PFSK-1 (cell line): ENCODE measurements around the gene AUTS2.

ENCODE experiments used
- FOXP2 ChIP-seq: optimal IDR thresholded peaks from 2 replicates; pipeline ENCODE3; 2011; ENCODE audit warnings: borderline replicate concordance, control low read depth, inconsistent platforms; ENCODE audit not compliant: insufficient read depth; ENCODE audit errors: extremely low read length, extremely low read depth
- POLR2AphosphoS5 ChIP-seq: IDR thresholded peaks from 2 replicates; pipeline ENCODE4 v1.6.1; 2012; ENCODE audit warnings: low read depth, mild to moderate bottlenecking, control low read depth, low read length, moderate library complexity
- SIN3A ChIP-seq: IDR thresholded peaks from 2 replicates; pipeline ENCODE4 v1.6.1; 2012; ENCODE audit warnings: mild to moderate bottlenecking, low read length, moderate library complexity, borderline replicate concordance; ENCODE audit not compliant: insufficient read depth
- TAF1 ChIP-seq: IDR thresholded peaks from 2 replicates; pipeline ENCODE4 v1.6.1; 2012; ENCODE audit warnings: low read length, control low read depth, borderline replicate concordance; ENCODE audit not compliant: insufficient read depth
- TF ChIP-seq, protein P1 (sequence below), 2 experiments: IDR thresholded peaks; 2 replicates each; pipeline versions ENCODE4 v1.6.1 to v1.8.0; 2011 to 2012; ENCODE audit warnings: low read depth in 2 of 2, low read length in 2 of 2, control low read depth in 1 of 2, inconsistent platforms in 1 of 2, mild to moderate bottlenecking in 1 of 2, moderate library complexity in 1 of 2; ENCODE audit not compliant: insufficient read depth in 1 of 2

AUTS2 gene

DNA sequence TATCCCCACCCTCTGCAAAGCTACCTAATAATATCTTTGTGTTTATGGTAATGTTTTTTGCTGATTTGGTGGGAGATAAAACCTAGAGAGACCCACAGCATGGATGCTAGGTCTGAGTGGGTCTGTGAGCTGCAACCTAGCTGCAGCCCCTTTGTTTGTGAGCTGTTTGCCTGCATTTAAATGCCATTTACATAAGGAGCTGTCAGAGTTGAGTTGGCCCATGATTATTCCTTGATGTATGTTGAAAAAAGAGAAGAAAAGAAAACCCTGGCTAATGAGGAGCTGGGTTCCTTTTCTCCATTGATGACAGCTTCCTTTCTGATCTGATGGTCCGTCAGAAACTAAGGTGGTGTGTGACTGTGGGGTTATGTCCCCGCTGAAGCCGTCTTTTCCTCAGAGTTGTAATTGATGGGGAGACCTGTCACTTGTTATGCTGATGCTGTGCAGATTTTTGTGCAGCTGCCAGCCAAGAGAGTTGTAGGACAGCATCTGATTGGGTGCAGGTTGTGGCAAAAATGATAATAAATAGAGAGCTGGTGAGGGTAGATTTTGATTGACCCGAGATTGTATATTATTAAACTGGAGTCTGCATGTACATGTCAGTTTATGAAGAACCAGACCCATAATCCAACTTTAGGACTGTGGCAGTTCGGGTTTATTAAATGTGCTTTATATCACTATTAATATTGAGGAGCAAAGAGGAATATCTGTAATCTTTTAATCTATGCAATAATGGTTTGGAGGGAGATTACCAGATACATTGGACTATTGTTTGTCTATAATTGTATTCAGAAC lies 219.8 kb downstream of the AUTS2 start:
- no peak for TF ChIP-seq FOXP2
- TF ChIP-seq SIN3A: no peak
- TF ChIP-seq, protein P1, sequence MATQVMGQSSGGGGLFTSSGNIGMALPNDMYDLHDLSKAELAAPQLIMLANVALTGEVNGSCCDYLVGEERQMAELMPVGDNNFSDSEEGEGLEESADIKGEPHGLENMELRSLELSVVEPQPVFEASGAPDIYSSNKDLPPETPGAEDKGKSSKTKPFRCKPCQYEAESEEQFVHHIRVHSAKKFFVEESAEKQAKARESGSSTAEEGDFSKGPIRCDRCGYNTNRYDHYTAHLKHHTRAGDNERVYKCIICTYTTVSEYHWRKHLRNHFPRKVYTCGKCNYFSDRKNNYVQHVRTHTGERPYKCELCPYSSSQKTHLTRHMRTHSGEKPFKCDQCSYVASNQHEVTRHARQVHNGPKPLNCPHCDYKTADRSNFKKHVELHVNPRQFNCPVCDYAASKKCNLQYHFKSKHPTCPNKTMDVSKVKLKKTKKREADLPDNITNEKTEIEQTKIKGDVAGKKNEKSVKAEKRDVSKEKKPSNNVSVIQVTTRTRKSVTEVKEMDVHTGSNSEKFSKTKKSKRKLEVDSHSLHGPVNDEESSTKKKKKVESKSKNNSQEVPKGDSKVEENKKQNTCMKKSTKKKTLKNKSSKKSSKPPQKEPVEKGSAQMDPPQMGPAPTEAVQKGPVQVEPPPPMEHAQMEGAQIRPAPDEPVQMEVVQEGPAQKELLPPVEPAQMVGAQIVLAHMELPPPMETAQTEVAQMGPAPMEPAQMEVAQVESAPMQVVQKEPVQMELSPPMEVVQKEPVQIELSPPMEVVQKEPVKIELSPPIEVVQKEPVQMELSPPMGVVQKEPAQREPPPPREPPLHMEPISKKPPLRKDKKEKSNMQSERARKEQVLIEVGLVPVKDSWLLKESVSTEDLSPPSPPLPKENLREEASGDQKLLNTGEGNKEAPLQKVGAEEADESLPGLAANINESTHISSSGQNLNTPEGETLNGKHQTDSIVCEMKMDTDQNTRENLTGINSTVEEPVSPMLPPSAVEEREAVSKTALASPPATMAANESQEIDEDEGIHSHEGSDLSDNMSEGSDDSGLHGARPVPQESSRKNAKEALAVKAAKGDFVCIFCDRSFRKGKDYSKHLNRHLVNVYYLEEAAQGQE (IDR thresholded peaks at IDR 0.05; ENCODE audit: insufficient read depth in 1 of 2, low read depth in 2 of 2, low read length in 2 of 2): no peak
- no peak for TF ChIP-seq TAF1
- TF ChIP-seq POLR2AphosphoS5: no peak

DNA sequence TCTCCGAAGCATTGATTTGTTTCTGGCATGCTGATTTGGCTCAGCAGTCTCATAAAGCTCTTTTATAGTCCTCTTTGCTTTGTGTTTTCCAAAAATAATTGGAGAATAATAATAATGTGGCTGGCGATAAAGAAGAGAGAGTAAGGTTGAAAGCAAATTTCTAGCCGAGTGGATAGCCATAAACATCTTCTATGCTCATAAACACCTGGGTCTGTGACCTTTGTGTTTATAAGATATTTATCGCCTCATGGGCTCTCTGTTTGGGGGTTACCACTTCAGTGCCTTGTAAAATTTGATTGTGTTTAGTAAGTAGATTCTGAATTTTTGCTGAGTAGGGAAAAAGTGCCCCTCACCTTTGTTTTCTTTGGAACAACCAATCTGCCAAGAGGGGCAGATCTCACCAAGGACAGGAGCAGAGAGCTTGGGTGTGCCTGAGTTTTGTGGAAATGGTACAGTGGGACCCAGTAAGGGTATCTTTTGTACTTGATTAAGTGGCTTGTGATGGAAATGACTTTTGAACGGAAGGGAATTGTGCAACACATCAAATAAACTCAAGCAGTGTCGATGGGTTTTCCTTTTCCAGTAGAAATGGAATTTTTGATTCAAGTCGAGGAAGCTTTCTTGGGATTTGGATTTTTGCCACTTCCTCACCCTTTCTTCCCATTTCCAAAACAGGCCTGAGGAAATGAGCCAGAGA lies 220.5 kb downstream of the AUTS2 start:
- TF ChIP-seq, protein P1 (IDR thresholded peaks at IDR 0.05; ENCODE audit: insufficient read depth in 1 of 2, low read depth in 2 of 2, low read length in 2 of 2): no peak
- TF ChIP-seq POLR2AphosphoS5: no peak
- no peak for TF ChIP-seq FOXP2
- no peak for TF ChIP-seq SIN3A
- TF ChIP-seq TAF1: no peak

DNA sequence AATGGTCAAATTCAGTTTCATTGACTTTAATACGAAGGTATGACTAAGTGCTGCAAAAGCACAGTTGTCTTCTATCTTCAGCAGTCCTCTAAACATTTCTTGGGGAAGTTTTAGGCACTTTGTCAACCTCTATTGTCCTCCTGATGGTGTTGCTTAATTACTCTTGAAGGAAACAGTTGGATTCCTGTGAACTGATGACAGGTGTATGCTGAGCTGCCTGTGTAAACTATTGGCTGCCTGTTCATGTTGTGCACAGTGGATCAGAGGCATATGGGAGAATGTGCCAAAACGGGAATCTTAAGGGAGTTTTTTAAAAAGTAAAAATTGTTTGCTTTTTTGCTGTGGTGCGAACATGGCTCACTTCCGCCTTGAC lies 221.0 kb downstream of the AUTS2 start:
- TF ChIP-seq POLR2AphosphoS5: no peak
- no peak for TF ChIP-seq FOXP2

DNA sequence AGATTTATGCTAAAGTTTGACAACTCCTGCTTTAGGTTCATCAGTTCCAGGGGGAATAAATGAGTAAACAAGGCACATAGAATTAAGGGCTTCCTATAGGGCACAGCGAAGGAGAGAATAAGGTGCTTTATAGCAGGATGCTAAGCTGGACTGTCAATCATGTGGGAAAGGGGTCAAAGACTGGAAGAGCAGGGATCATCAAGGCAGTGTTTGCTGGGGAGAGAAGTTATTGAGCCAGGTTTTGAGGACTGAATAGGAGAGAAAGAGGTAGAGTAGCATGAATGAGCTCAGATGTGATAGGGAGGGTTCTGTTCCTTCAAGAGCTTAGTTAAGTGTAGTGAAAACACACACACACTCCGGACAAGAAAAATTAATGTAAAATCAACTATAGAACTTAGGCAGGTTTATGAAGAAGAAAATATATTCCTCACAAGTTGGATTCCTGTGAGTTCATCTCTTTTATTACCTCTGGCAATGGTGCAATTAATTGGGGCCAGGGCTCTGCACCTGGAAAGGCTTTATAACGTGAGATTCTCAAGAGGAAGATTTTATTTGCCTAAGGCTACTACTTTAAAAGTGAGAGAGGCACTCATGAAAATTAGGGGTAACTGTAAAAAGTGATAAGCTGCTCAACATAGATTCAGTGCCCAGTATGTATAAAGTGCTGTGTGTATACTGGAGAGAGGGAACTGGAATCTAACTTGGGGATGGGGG lies 222.4 kb downstream of the AUTS2 start:
- TF ChIP-seq, protein P1 (IDR thresholded peaks at IDR 0.05; ENCODE audit: insufficient read depth in 1 of 2, low read depth in 2 of 2, low read length in 2 of 2): no peak
- TF ChIP-seq FOXP2 (no peak), POLR2AphosphoS5 (no peak), SIN3A (no peak), TAF1 (no peak)

DNA sequence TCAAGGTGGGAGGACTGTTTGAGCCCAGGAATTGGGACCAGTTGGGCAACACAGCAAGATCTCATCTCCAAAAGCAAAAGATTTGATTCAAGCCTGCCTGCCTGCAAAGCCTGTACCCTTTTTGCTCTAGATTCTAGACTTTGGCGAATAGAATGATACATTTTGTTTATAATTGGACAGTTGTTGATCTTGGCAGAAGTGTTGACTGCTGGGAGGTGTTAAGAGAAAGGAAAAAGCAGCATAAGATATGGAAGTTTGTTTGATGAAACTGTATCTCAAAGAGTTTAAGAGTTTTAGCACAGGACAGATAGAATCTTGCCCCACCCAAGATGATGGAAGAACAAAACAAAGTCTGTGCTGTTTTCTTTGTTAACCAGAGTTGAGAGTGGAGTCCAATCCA lies 224.1 kb downstream of the AUTS2 start:
- no peak for TF ChIP-seq TAF1
- TF ChIP-seq POLR2AphosphoS5: no peak
- TF ChIP-seq, protein P1 (IDR thresholded peaks at IDR 0.05; ENCODE audit: insufficient read depth in 1 of 2, low read depth in 2 of 2, low read length in 2 of 2): no peak
- TF ChIP-seq FOXP2: no peak
